Measurements from ENCODE around the gene DNAH10.

The DNAH10 gene

DNA sequence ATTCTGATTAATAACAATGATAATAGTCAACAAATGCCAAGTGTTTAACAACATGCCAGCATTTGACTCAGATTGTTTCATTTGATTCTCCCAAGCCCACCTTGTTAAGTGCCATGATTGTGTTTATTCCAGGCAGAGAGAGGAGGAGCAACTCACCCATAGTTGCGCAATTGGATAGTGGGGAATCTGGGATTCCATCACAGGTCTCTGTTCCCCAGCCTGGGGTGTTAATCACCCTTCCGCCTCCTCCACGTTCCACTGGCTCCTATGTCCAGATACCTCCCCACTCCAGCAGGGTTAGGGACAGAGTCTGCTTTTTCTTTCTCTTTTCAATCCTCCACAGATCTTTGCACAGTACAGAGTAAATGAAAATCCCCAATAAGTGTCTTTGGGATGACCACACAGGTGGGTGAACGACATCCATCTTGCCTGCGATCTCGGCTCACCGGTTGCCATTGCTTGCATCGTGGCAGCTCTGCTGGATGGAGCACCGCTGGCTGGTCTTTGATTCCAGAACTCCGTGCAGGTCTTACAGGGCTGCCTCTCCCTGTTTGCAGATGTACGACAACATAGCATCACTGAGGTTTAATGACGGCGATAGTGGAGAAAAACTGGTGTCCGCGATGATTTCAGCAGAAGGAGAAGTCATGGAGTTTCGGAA lies 78.8 kb downstream of the DNAH10 start:
- in situ Hi-C loops (cut with MboI; ENCODE audit: low sequenced_read_pairs): no loop called here

DNA sequence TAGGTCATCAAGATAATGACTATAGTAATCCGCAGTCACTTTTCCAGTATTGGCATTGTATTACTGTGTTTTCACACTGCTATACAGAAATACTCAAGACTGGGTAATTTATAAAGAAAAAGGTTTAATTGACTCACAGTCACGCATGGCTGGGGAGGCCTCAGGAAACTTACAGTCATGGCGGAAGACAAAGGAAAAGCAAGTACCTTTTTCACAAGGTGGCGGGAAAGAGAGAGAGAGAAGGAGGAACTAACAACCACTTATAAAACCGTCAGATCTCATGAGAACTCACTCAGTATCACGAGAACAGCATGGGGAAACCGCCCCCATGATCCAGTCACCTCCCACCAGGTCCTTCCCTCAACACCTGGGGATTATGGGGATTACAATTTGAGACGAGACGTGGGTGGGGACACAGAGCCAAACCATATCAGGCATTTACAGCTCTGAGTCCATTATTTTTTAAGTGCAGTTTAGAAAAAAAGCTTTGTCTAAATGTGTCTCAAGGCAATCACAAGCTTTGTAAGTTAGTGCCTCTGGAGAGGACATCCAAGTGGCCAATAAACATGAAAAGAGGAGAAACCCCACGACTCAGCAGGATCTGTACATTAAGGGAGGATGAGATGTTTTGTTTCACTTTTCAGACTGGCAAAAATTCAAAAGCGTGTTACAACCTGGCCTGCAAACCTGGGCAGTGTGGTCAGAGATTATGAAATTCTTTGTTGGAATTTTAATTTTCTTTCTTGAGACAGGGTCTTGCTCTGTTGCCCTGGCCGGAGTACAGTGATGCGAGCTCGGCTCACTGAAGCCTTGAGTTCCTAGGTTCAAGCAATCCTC lies 82.0 kb downstream of the DNAH10 start:
- in situ Hi-C loops (cut with MboI; ENCODE audit: low sequenced_read_pairs): no loop called here

DNA sequence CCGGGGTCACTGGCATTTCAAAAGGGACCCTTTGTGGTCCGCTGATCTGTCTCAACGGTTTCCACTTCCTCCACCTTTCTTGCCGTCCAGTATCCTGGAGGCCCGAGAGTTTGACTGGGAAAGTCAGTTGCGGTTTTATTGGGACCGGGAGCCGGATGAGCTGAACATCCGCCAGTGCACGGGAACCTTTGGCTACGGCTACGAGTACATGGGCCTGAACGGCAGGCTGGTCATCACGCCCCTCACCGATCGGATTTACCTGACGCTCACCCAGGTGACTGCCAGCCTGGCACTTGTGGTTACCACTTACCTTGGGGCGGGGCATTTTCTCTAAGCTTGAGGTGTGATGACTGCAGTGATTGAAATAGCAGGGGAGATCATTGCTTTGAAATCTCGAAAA lies 83.8 kb downstream of the DNAH10 start:
- in situ Hi-C loops (cut with MboI; ENCODE audit: low sequenced_read_pairs): no loop called here

DNA sequence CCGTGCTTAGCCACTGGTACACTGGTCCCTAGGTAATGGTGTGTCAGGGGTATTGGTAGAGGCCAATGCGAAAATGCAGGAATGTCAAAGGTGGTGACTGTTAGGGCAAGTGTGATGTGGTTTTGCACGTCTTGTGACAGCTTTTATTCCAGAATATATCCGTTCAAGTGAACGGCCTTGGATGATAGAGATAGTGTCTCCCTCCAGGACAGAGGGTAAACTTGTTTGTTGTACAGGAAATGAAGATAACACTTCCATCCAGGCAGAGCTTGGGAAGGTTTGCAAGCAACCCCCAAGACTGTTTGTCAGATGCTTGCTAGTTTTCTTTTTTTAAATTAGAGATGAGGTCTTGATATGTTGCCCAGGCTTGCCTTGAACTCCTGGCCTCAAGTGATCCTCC lies 84.2 kb downstream of the DNAH10 start:
- in situ Hi-C loops (cut with MboI; ENCODE audit: low sequenced_read_pairs): no loop called here

DNA sequence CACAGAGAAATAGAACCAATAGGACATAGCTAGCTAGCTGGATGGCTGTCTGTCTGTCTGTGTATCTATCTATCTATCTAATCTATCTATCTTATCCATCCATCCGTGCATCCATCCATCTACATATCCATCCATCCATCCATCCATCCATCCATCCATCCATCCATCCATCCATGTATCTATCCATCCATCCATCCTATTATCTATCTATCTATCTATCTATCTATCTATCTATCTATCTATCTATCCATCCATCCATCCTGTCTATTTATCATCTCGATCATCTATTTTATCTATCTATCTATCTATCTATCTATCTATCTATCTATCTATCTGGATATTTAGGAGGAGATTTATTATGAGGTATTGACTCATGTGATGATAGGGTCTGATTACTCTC lies 84.9 kb downstream of the DNAH10 start:
- in situ Hi-C loops (cut with MboI; ENCODE audit: low sequenced_read_pairs): no loop called here

DNA sequence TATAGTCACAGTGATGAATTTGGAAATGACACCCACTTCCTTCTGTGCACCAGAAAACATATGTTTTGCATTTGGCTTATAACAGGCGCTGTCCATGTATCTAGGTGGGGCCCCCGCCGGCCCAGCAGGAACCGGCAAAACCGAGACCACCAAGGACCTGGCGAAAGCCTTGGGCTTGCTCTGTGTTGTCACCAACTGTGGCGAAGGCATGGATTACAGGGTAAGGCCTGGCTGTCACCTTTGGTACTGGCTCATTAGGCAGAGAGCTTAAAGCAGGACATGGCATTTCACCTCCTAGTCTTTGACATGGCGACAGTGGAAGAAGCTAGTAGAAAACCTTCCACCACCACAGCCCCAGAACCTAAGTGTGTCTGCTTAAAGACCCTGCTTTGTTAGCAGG lies 85.8 kb downstream of the DNAH10 start:
- in situ Hi-C loops (cut with MboI; ENCODE audit: low sequenced_read_pairs): no loop called here

DNA sequence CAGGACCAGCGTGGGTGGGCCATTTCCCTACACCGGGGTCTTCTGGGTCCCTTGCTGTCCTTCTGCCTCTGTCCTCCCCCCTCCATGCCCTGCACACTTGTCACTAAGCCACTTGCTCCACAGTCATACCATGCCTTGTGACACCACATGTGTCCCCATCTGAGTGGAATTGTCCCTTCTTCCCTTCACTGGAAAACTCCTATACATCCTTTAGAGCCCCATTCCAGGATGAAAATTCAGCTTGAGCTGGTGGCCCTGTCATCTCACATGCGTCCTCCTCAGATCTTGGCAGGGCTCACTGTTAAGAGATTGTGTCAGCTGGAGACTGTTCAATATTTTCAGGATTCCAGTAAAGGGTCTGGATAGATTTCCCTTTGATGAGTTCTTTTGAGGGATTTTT lies 87.4 kb downstream of the DNAH10 start:
- in situ Hi-C loops (cut with MboI; ENCODE audit: low sequenced_read_pairs): no loop called here

DNA sequence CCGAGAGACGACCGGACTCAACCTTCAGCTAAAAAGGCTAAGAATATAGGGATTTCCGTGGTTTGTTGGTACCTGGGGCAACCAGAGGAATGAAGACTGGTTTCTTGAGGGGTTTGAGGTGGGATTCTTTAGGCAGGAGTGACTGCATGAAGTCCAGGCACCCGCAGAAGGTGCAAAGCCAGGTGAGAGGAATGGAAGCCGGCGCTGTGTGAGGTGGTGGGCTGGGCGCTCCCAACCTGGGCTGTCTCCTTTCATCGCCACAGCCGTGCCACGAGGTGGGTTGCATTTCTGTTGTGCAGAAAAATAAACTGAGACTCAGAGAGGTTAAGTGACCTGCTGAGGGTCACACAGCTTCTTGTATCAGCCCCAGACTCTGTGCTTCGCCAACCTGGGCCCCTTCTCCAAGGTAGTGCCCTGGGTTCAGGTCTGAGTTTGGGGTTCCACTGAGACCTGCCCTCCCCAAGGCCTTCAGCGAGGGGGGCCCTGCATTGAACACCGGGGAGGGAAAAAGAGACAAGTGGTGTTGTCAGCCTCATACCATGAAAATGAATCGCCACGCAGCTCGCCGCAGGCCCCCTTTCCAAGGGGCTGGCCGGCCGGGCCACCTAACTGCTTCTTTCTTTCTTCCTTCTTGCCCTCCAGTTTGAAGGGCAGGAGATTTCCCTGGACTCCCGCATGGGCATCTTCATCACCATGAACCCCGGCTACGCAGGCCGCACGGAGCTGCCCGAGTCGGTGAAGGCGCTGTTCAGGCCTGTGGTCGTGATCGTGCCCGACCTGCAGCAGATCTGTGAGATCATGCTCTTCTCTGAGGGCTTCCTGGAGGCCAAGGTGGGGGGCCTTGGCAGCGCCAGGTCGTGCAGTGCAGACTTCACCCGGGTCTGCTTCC lies 88.4 kb downstream of the DNAH10 start:
- in situ Hi-C loops (cut with MboI; ENCODE audit: low sequenced_read_pairs): no loop called here

DNA sequence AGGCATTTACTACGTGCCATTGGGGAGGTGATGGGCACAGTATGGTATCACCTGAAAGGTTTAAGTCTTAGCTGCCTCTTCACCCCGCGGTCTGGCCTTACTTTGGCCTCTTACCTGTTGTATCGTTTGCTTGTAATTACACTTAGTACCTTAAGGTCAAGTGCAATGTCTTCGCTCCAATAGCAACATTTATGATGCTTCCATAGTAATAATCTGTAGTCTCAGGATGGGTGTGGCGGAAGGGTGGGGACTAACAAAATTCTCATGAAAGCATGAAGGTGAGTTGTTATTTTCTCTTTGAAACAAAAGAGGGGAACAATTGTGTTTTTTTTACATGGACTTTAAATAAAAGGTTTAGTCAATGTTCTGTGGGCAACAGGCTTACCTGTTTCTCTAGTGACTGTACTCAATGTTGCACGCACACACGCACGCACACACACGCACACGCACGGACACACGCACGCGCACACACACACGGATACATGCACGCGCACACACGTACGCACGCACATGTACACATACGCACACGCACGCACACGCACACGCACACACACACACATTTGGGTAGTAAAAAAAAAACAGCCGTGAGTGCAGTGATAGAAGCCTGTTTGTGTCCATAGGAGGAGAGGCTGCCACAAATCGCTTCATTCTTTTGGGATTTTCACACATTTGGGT lies 91.4 kb downstream of the DNAH10 start:
- in situ Hi-C loops (cut with MboI; ENCODE audit: low sequenced_read_pairs): no loop called here

DNA sequence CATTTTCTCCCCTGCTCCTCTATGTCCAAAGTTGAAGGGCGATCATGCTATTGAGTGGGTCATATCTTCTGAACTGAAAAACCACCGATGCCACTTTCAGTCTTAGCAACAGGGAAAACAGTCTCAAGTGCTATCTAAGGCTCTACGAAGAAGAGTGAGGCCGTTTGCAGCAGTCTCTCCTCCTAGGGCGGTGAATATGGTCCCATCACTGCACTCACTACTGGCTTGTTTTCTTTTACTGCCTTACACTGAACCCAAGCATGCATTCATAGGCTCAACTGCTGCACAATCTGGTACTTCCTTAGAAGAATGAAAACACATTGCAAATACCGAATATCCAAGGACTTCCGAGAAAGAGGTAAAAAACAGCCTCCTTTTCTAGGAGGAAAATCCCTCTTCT lies 92.1 kb downstream of the DNAH10 start:
- in situ Hi-C loops (cut with MboI; ENCODE audit: low sequenced_read_pairs): no loop called here

DNA sequence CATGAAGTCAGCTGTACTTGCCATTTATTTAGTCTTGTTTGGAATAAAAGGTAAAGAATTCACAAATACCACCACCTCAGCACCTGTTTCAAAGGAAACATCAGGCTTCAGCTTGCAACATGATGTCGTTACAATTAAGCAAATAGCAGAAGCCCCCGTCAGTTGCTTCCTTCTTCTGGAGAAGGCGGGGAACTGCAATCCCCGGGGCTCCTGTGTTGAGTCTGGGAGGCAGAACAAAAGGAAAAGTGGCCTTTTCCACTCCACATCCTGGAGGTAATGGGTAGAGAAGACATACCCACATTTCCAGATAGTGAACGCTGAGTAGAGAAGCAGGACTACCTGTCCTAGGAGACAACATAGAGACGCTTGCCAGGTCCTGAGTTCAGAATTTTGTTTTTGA lies 92.8 kb downstream of the DNAH10 start:
- in situ Hi-C loops (cut with MboI; ENCODE audit: low sequenced_read_pairs): no loop called here

DNA sequence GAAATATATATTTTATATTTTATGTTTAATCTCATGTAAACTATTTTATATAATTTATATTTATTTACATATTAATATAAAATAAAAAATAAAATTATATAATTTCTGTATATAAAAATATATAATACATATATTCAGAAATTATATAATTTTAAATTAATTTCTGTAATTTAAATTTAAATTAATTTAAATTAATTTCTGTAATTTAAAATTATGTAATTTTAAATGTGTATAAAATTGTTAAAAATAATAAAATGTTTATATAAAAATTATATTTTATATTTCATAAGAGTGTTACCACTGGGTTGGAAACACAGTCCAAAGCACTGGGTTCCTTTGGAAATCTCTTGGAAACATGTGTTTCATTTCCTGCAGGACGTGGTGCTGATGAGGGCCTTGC lies 94.6 kb downstream of the DNAH10 start:
- in situ Hi-C loops (cut with MboI; ENCODE audit: low sequenced_read_pairs): no loop called here

DNA sequence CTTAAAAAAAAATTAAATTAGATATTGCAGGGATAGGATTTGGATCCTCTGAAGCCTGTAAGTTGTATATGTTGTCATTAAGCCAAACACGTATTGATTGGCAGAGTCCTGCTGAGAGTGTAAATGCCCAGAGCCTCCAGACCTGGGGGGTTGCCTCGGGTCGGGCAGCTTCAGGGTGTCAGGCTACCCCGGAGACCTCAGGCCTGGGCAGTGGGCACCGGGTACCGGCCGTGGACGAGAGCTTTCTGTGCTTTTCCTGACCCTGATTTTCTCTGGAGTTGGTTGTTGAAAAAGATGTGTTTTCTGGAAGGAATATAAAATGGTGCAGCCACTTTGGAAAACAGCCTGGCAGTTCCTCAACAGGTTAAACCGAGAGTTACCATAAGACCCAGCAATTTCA lies 96.1 kb downstream of the DNAH10 start:
- in situ Hi-C loops (cut with MboI; ENCODE audit: low sequenced_read_pairs): no loop called here

DNA sequence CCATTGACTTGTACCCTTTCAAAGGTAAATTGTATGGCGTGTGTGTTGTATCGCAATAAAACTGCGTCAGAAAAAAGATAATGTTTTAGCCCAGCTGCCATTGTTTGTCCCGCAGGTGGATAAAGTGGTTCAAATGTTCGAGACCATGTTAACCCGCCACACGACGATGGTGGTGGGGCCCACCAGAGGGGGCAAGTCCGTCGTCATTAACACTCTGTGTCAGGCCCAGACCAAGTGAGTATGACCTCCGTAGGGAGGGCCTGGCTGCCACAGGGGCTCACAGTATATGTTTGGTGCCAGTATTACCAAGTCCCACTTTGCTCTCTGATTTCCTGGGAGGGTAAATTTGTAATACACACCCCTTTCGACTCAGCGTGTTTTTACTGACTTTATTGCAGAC lies 96.9 kb downstream of the DNAH10 start:
- in situ Hi-C loops (cut with MboI; ENCODE audit: low sequenced_read_pairs): no loop called here

DNA sequence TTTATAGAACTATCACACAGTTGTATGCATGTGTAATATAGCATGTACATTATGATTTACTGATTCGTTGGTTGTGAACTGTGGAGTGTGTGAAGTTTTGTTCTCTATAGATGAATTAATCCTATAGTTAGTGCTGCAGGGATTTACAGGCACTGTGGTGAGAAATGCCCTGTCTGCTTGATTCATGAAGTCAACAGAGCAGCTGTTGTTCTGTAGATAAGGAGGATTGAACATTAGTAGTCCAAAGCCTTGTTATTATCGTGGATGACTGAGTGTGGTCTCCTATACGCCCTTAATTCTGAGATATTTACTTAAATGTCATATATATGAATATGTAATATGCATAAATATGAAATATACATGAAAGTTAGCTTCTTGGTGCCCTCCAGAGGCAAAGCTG lies 98.3 kb downstream of the DNAH10 start:
- in situ Hi-C loops (cut with MboI; ENCODE audit: low sequenced_read_pairs): no loop called here

DNA sequence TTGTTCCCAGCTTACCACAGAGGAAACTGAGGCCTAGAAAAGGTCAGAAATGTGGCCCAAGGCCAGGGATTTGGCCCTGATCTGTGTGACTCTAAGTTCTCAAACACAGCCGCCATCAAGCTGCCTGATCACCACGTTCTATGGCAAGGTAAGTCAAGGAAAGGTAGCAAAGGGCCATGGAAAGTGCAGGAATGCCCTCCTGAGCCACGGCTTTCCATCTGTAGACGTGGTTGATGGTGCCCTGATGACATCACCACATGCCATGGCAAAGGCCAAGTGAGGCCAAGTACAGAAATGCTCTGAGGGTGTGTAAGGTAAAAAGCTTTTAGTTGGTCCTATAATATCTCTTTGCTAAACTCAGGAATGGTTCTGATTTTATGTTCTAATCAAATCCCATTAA lies 99.3 kb downstream of the DNAH10 start:
- in situ Hi-C loops (cut with MboI; ENCODE audit: low sequenced_read_pairs): no loop called here

DNA sequence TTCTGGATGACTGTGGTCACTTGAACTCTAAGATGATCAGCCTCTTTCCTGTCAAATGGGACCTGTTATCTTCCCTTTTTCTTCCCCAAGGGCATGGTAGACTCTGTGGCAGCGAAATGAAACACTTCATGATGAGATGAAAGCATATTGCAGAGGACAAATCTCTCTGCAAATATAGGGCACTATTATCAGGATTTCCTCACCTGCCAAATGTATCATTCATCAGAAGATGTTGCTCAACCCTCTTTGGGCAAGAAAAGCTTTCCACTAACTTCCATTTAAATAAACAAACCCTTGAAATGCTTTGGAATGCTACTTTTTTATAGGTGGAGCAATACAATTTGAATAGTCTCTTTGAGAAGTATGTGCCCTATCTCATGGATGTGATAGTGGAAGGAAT lies 105.0 kb downstream of the DNAH10 start:
- in situ Hi-C loops (cut with MboI; ENCODE audit: low sequenced_read_pairs): no loop called here

DNA sequence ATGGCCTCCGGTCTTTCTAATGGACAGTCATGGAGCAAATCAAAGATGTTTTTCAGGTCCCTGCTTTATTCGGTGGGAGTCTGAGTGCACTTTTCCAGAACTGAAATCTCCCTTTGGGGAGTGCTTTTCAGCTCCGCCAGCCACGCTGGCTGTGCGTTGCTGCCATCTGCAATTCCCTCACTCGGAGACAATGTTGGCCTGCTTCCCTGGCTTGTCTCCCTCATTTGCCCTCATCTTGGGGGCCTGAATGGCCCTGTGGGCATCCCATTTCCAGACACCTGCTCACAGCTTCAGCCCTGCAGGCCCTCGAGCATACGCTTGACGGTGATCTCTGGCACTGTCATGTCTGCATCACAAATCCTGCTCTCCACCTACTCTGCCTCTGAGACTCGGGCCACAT lies 106.7 kb downstream of the DNAH10 start:
- in situ Hi-C loops (cut with MboI; ENCODE audit: low sequenced_read_pairs): no loop called here

DNA sequence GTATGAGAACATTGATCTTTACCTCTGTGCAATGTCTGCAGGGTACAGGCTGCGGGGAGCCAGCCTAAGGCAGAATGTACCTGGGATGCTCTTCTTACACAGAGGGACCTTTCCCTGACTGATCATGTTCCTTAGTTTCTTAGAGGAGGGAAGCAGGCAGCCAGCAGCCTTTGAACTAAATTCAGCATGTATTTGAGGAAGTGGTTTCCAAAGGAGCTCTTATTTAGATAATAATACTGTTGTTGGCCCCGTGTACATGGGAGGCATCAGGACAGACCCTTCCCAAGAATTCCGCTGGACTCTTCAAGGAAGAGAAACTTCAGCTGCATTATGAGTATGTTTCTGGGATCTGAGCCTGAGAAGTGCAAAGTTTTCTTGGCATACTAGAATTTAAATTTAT lies 111.7 kb downstream of the DNAH10 start:
- in situ Hi-C loops (cut with MboI; ENCODE audit: low sequenced_read_pairs): no loop called here

DNA sequence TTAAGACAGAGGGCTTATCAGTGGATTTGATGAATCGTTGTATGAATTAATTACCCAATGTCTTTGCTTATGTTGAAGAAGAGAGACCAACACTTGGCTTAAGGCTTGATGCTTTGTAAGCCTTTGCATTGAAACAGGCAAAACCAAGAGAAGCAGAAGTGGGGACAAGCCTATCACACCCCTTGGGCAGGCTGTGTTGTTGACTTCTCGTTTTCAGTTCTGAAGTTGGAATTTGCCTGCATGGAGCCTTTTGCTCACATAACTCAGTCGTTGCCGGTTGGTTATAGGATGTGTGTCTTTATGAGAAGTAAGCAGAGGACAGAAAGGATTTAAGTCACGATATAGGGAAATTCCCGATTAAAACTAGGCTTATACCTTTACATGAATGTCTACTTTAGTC lies 115.9 kb downstream of the DNAH10 start:
- in situ Hi-C loops (cut with MboI; ENCODE audit: low sequenced_read_pairs): no loop called here

DNA sequence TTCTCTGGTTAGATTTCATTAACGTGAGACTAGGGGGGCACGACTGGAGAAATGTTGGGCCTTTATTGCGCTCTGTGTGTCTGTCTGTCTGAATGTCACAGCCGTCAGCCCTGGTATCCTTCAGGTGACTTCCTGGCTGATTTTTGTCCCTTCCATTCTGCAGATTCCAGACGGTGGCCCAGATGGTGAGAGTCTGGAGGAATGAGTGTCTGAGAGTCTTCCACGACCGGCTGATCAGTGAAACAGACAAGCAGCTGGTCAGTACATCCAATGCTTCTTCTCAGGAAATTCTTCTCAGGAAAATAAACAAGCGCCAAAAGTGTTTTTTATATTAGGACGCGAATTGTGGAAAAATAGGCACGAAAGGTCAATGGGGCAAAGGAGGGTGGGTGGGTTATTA lies 117.0 kb downstream of the DNAH10 start:
- in situ Hi-C loops (cut with MboI; ENCODE audit: low sequenced_read_pairs): no loop called here
